ENCODE data around the gene OTUD3. TPM values are rescaled to one million over a fixed set of nuclear protein-coding genes. Genes with fewer than 3 reads are reported as not detected.

OTUD3 gene
- total RNA-seq, 1 donor: 5.8 TPM

DNA sequence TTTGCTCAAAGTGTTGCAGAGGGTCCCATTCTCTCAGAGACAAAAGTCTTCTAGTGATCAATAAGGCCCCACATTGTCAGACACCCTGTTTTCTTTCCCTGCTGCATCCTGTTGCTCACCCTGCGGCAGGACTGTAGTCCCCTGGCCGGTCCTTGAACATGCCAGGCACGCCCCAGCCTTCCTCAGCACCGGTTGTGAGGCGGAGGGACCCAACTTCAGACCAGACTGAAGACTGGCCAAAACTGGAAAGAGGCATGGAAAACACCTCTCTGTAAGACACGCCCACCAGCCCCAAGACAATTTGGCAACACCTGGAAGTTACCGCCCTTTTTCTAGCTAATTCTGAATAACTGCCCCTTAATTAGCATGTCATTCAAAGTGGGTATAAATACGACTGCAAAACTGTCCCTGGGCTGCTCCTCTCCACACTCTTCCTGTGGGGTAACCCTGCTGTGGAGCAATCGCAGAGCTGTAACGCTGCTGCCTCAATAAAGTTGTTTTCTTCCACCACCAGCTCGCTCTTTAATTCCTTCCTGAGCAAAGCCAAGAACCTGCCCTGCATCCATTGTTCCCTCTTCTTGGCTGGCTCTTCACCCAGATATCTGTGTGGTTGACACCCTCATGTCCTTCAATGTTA is 73.5 kb downstream of the OTUD3 start:
- no peak for TF ChIP-seq CTCF (IDR thresholded peaks at IDR 0.05; ENCODE audit: insufficient read depth, low read length)
- no peak for DNase-seq (ENCODE audit: low read depth)
- H3K4me3 ChIP-seq (ENCODE audit: low read depth, low read length): no peak overlapping the region

DNA sequence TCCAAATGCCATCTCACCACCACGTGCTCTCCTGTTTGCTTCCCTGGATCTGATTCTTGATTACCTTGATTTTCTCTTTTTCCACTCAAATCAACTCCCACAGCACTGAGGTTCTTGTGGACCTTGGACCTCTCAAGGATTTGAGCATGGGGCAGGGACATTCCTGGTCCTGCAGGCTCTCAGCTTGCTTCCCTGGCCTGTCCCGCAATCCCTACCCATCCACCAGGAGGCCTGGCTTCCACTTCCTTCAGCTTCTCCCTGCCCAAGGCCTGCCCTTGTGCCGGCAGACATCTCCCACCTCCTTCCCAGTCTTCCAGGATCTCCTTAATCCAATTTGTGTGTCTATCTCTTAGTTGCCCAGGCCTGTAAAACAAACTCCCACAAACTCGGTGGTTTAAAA is 75.6 kb downstream of the OTUD3 start:
- H3K4me3 ChIP-seq (ENCODE audit: low read depth, low read length): no peak overlapping the region
- no peak for DNase-seq (ENCODE audit: low read depth)
- TF ChIP-seq CTCF (IDR thresholded peaks at IDR 0.05; ENCODE audit: insufficient read depth, low read length): no peak

GRCh38 chr1:19960591-19960990 is 78.4 kb downstream of the OTUD3 start:
- TF ChIP-seq CTCF (IDR thresholded peaks at IDR 0.05; ENCODE audit: insufficient read depth, low read length): no peak
- no peak overlapping the region for H3K4me3 ChIP-seq (ENCODE audit: low read depth, low read length)
- no peak for DNase-seq (ENCODE audit: low read depth)

Other genes with a start within 250 kb of the OTUD3 start
- gene NBL1, start 238.1 kb upstream of the OTUD3 start, total RNA-seq (ENCODE audit: low replicate concordance): 105 and 178 TPM in 2 replicates
- gene HTR6, start 217.5 kb upstream of the OTUD3 start, total RNA-seq (ENCODE audit: low replicate concordance): 0.09 TPM in 1 of 2 replicates, not detected in the other
- gene TMCO4, start 82.5 kb upstream of the OTUD3 start, total RNA-seq (ENCODE audit: low replicate concordance): 25.3 and 30.9 TPM in 2 replicates
- not detected in 2 replicates for gene RNF186, start 67.1 kb upstream of the OTUD3 start, total RNA-seq (ENCODE audit: low replicate concordance)
- gene PLA2G2E, start 41.2 kb downstream of the OTUD3 start, total RNA-seq (ENCODE audit: low replicate concordance): not detected in 2 replicates
- gene PLA2G2A, start 97.2 kb downstream of the OTUD3 start, total RNA-seq (ENCODE audit: low replicate concordance): 0.27 TPM in 1 of 2 replicates, not detected in the other
- 0.36 and 1.1 TPM in 2 replicates for gene PLA2G5, start 187.8 kb downstream of the OTUD3 start, total RNA-seq (ENCODE audit: low replicate concordance)
- gene PLA2G2D, start 237.1 kb downstream of the OTUD3 start, total RNA-seq (ENCODE audit: low replicate concordance): not detected in 2 replicates